Purkinje cell (primary cell): ENCODE results near the gene GSPT2. TPM values are rescaled to one million over a fixed set of nuclear protein-coding genes. Genes with fewer than 3 reads are reported as not detected.

Experiments used
- polyA plus RNA-seq: library from polyadenylated mRNA; unstranded; fragments of >200 nt; fragmentation: Nextera tagmentation; gene quantifications from 2 replicates; pipeline ENCODE4 v1.2.1, GENCODE V29; 2014

The GSPT2 gene
- 17.6 and 39.0 TPM in 2 replicates for polyA plus RNA-seq

DNA sequence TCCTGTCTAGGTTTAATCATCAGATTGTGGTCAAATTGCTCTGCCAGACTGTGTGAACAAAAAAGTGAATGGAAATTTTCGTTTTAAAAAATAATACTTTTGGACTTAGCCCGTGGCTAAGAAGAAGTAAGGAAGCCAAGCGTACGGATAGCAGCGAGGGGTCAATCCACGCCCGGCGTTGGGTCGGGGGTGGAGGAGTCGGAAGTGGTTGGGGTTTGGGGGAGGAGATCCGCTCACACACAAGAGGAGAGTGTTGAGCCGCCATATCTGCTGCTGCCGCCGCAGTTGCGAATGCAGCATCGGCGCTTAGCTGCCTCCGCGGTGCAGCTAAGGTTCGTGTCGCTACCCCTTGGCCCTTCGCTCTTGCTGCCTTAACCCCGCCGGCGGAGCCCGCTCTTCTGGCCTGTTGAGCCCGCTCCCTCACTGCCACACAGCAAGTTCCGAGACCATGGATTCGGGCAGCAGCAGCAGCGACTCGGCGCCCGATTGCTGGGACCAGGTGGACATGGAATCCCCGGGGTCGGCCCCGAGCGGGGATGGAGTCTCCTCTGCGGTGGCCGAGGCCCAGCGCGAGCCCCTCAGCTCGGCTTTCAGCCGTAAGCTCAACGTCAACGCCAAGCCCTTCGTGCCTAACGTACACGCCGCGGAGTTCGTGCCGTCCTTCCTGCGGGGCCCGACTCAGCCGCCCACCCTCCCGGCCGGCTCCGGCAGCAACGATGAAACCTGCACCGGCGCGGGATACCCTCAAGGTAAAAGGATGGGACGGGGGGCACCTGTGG is at the start of gene GSPT2:
GSPT2 (plus strand) TSS at position 264 of the 779 bp plus-strand sequence; CDS start at position 449, 185 bp downstream.

DNA sequence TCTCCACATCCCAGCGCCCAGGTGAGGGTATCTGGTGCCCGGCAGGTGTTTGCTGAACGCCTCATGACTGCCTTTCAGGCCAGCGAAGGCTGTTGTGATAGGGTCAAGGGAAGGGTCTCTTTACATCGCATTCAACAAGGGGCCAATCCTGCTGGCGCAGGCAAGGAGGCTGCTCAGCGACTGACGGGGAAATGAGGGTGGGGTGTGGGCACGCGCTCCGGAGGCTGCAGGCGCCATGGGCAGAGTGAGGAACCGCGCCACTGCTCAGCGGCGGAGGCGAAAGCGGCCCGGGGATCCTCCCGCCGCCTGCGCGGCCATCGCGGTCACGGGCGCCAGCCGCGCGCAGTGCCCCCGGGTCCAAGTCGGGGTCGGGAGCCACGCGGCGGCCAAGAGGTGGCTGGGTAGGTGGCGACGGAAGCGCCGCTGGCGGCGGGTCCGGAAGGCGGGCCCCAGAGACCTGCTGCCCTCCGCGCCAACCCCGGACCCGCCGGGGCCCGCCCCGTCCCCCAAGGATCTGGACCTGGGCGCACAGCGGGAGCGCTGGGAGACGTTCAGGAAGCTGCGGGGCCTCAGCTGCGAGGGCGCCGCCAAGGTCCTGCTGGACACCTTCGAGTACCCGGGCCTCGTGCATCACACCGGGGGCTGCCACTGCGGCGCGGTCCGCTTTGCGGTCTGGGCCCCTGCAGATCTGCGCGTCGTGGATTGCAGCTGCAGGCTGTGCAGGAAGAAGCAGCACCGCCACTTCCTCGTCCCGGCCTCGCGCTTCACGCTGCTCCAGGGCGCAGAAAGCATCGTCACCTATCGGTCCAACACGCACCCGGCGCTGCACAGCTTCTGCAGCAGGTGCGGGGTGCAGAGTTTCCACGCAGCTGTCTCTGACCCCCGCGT is 32.7 kb upstream of the GSPT2 start, which contains the start of gene CENPVL1:
CENPVL1 (plus strand) TSS at position 236 of the 888 bp plus-strand sequence; CDS start at position 236, 0 bp downstream.

Other genes starting within 250 kb of the GSPT2 start
- 6.3 and 17.3 TPM in 2 replicates for gene NUDT11, start 246.8 kb upstream of the GSPT2 start, polyA plus RNA-seq
- not detected in 2 replicates for gene CENPVL3, start 124.5 kb upstream of the GSPT2 start, polyA plus RNA-seq
- gene CENPVL2, start 60.6 kb upstream of the GSPT2 start, polyA plus RNA-seq = 0.35 and 0.92 TPM in 2 replicates
- 0.35 and 0.92 TPM in 2 replicates for gene CENPVL1, start 32.9 kb upstream of the GSPT2 start, polyA plus RNA-seq
- gene MAGED1, start 150.2 kb downstream of the GSPT2 start, polyA plus RNA-seq = 295 and 301 TPM in 2 replicates